Activated gamma-delta T cell treated with Interleukin-2 at 50 U/mL for 16 hours (primary cell): ENCODE measurements around the gene ARHGAP6.

ENCODE experiments used
- DNase-seq: peaks from one replicate; pipeline ENCODE4 v3.0.0-alpha.2; 2020

ARHGAP6 gene

DNA sequence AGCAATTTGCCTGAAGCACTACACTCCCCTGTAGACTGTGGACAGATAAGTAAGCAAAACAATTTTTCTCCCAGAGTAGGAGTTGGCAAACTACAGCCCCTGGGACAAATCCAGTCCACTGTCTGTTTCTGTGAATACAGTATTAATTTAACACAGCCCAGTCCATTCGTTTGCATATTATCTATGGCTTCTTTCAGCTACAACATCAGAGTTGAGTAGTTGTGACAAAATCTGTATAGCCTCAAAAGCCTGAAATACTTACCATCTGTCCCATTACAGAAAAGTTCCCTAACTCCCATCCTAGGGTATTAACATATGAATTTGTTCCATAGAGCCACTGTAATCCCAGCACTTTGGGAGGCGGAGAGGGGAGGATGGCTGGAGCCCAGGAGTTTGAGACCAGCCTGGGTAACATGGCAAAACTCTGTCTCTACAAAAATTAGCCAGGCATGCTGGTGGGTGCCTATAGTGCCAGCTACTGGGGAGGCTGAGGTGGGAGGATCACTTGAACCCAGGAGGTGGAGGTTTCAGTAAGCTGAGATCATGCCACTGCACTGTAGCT, 319.5 kb downstream of the ARHGAP6 start:
- no peak for DNase-seq

DNA sequence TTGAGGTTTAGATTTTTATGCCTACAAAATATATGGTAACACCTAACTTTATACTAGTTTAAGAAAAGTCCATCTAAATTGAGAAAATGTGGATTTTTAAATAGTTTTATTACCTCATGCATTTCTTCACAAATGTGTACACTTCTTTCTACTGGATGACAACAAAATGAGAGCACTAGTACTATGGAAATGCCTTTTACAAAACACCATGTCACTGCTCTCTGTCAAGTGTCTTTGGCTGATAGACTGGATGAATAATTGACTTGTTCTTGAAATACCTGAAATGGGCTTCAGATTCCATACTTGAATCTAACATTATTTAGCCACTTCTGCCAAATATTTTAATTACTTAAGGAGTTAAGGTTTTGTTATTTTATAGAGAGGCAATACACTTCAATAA, 323.0 kb downstream of the ARHGAP6 start:
- no peak for DNase-seq

DNA sequence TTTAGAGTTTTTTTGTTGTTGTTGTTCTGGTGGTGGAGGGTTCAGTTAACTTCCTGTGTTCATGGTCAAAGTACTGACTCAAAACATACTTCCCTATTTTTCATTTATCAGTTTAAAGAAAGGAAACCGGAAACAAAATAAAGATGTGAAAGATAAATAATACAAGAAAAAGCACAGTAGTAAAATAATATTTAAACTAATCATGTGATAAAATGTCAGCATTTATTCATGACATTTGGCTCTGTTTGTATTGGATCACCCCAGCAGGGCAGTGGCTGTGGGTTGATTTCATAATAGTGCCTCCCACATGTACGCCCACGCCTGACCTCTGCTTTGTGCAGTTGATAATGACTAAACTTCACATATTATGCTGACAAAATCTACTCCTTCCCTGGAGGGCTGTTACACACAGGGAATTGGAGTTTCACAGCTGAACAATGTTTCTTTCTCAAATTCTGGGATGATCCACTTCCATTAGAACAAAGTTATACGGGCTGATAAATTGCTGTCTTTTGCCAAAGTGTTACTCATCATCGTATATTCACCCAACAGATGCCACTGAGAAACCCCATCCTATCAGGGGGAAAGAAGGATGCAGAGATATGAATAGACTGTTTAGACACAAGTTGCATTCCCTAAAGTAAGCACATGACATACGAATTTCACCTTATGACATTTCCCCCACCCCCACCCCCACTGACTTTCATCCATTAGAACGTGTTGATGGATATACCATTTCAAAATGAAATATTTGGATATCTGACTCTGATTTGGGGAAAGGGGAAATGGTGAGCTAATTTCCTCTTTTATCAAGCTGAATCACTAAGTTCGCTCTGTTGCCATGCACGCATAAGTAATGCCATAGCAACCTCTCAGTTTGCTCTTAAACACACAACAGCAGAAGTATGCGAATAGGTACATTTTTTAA, 324.2 kb downstream of the ARHGAP6 start:
- no peak for DNase-seq

DNA sequence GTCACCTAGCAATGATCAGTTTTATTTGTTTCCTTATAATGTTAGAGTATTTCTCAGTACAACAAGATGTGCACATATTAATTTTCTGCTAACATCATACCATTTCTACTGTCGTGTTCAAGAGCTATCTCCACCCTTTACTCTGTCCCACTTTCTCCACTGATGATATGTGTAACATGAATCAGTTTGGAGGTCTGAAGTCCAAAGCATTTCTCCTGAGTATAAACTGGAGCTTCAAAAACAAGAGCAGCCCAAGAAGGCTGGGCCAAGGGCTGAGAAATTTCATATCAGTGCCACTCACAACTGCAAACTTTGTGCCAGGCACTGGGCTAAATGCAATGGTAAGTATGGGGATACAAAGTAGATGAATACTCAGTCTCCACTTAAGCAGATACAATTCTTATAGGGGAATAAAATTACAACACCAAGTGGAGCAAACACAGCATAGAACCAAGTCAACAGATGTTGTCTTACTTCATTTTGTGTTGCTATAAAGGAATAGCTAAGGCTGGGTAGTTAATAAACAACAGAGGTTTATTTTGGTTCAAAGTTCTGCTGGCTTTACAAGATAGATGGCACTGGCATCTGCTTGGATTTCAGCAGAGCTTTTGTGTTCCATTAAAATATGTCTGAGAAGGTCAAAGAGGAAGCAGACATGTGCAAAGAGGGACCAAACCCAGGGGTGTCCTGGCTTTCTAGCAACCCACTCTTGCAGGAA, 328.3 kb downstream of the ARHGAP6 start:
- no peak for DNase-seq

DNA sequence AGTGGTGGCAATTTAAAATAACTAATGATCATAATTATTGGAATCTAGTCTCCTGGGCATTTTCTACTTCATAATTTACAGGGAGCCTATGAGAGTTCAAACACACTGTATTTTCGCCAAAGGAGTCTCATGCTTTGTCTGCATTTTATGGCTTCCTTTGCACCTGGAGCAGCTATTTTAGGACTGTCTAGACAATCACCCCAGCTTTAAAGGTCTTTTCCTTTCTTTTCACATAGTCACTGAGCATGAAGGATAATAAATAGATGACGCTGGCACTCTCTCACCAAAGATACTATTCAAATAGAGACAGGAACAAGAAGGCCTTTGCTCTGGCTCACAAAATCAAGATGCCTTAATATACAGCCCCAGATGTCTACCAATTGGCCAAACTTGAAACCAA, 329.5 kb downstream of the ARHGAP6 start:
- no peak for DNase-seq

DNA sequence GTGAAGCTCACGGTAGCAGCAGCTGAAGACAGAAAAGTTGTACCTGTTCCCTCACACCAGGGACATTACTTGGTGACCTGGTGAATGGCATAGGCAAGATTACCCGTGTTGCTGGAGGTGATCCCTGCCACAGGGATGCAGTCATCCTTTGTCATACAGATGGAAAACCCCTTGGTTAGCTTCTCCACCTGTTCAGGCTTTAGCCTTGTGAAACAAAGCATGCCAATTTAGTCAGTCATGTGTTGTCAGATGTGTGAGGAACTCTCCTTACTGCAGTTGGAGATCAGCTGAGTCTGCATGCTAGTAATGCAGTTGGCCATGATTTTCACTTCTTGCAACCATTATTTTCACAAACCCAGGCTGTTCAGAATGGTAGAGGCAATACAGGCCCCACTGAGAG, 331.6 kb downstream of the ARHGAP6 start:
- no peak for DNase-seq

DNA sequence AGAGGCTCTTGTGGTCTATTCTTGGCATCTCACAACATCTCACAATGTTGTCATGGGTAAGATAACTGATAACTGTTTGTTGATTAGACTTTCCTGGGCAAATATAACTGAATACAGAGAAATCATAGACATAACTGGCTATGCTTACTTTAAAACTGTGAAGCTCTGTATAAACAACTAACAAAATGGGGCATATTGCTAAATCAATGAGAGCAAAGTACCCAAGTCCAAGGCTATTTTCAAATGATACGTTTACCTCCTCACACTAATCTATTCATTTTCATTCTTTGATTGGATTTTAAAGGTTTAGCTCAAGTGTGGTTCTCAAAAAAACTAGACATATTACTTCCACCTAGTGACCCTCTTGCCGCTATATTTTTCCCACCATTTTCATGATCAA, 333.9 kb downstream of the ARHGAP6 start:
- no peak for DNase-seq

DNA sequence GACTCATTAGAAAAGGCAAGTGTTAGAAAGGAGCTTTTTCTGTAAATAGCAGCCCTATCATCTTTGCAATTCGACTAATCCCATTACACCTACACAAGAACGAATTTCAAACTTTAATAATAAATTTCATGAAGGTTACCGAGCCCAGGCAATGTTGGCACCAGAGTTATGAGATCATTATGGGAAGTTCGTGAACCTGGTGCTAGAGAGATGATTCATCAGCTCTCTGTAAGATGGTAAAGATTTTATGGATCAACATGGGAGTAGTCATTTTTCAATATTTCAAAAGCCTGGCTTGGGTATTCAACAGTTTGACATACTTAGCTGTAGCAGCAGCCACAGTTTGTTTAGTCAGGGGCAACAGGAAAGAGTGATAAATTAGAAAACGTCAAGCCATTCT, 336.7 kb downstream of the ARHGAP6 start:
- no peak for DNase-seq

DNA sequence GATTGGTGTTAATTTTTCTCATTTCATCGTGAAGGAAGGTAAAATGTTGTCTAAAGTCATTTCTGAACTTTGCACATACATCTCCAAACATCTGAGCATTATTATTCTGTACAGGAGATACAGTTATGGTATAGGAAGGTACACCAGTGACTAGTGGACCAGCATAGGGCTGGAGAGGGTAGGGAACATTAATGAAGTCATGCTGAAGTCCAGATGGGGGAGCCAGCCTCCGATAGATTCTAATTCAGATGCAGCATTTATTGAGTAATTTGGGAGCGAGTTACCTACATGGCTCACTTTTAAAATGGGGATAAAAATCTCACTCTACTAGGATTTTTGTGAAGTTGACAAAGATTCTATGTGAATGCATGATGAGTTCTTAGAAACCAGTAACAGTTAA, 337.6 kb downstream of the ARHGAP6 start:
- no peak for DNase-seq

DNA sequence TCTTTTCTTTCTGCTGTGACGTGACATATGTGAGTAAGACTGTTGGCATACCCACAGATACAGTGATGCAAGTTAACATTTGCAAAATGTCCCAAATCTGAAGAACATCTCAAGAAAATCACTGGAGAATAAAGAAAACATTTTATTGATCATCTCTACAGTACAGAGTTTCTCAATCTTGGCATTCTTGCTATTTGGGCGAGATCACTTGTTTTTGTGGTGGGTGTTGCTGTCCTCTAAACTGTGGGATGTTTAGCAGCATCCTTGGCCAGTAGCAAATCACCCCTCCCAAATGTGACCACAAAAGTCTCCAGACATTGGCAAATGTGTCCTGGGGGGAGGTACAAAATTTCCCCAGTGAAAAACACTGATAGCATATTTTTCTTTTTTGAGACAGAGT, 343.7 kb downstream of the ARHGAP6 start:
- DNase-seq: no peak

DNA sequence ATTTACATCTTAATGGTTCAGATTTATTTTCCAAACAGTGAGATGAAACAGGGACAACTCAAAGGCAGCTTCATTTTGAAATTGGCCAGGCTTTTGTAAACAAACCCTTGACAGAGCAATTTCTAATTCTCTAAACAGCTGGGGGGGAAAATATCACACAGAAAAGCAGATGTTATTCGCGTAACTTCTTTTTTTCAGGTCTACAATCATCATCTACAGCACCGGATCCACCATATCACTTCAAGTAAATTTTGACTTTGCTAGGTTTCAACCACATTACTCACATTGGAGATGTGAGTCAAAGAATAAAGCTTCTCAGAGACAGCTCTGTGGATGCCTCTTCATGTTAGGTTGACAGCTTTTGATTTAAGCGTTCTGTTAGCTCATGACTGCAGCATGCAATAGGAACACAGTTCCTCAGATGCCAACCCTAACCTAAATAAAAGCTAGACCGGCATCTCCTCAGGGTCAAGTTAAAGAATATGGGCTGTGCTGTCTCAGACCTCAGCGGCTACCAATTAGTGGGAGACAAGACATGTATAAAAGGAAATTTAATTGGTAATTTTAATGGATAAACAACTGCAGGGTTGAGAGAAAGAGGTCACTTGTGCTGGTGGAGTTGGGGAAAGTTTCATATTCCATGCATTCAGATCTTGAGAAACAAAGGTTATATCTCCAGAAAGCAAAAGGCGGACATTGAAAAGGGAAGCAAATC, 345.8 kb downstream of the ARHGAP6 start:
- DNase-seq: no peak

DNA sequence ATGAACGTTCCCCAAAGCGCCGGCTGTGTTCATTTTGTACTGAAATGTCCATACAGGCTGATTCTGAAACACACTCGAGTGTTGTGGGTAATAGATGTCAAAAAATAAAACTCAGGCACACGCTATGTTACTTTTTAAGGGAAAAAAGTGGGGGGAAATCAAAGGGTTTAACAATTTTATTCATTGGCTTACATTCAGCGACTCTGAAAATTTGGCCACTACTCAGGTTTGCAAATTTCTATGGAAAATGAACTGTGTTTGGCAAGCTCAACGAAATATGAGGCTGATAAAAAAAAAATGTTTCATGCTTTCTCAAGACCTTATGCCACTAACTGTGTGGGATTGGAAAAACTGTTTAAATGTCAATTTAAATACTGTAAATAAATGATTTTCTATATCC, 354.0 kb downstream of the ARHGAP6 start:
- no peak for DNase-seq

DNA sequence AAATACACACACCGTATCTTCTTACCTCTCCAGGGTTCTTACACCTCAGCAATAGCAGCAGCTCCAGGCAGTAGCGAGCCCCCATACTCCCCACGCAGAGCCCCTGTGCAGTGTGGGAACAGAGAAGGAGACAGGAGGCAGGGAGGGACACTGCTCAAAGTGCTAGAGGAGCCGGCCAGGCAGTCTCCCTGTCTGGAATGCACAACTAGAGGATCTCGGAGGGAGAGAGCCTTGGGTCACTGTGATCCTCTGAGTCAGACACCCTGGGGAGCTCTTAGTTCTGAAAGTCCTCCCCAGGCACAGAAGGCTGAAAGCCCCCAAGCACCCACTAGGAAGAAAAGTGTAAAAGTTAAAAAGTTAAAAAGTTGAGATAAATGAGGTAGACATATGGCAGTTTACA, 356.5 kb downstream of the ARHGAP6 start:
- DNase-seq: no peak

DNA sequence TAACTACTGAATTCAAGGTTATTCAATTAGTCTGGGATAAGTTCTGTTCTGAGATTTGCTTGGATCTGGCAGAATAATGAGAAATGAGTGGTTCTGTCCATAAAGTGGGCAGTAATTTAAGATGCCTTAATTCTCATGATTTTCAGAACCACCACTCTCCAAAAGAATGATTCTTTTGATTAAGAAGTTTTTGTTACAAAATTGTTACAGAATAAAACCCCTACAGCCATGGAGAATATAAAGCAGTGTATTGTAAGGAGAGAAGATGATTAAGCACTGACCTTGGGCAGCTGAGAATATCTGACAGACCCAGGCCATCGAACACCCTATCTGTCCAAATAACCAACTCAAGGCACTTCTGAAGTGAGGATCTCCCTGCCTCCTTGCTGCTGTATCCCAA, 360.1 kb downstream of the ARHGAP6 start:
- DNase-seq: no peak

DNA sequence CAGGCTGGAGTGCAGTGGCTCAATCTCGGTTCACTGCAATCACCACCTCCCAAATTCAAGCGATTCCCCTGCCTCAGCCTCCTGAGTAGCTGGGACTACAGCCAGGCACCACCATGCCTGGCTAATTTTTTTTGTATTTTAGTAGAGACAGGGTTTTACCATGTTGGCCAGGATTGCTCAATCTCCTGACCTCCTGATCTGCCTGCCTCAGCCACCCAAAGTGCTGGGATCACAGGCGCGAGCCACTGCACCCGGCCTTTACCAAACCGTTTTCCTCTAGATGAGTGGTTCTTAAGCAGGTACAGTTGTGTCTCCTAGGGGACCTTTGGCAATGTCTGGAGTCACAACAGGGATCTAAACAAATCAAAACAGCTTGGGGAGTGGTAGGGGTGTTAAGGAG, 360.9 kb downstream of the ARHGAP6 start:
- DNase-seq: no peak

DNA sequence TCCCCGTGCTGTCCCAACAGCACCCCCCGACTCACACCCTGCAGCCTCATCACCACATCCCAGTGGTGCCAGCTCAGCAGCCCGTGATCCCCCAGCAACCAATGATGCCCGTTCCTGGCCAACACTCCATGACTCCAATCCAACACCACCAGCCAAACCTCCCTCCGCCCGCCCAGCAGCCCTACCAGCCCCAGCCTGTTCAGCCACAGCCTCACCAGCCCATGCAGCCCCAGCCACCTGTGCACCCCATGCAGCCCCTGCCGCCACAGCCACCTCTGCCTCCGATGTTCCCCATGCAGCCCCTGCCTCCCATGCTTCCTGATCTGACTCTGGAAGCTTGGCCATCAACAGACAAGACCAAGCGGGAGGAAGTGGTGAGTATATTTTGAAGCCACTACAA, 367.1 kb downstream of the ARHGAP6 start:
- no peak for DNase-seq

DNA sequence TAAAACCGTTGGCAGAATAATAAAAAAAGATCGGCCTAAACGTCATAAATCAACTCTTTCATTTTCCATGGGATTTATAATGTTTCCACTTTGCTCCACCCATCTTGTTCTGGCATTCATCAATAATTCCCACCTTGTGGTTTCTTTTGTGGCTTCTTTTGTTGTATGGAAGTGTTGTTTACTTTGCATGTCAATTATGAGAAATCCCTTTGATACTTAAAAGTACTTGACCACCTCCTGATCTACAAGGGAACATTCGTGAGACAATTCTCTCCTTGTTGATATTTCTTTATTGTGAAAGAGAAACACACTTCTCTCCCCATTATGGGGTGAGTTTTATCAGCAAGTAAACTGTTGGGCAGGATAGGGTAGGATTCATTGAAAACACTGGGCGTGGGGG, 369.7 kb downstream of the ARHGAP6 start:
- DNase-seq: no peak

DNA sequence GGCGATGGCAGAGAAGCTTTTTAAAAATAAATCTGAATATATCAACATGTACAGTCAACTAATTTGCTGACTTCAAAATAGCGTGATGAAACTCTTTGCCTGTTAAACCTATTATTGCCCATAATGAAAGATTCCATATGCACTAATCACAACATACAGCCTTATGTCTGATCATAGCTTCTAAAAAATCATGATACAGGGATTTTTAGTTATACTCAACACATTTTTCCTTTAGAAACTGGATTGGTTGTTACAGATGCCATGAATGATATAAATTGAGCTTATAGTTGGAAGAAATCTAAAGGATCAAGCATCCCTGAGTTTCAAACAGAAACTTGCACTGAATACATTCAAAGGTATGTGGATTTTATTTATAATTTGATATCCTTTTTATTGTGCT, 372.6 kb downstream of the ARHGAP6 start, which contains the start of gene AMELX:
Gene AMELX, plus strand, starts transcription at position 301 of the 400 bp plus-strand sequence. CDS start 1,376 bp downstream, outside the sequence.
- no peak for DNase-seq

DNA sequence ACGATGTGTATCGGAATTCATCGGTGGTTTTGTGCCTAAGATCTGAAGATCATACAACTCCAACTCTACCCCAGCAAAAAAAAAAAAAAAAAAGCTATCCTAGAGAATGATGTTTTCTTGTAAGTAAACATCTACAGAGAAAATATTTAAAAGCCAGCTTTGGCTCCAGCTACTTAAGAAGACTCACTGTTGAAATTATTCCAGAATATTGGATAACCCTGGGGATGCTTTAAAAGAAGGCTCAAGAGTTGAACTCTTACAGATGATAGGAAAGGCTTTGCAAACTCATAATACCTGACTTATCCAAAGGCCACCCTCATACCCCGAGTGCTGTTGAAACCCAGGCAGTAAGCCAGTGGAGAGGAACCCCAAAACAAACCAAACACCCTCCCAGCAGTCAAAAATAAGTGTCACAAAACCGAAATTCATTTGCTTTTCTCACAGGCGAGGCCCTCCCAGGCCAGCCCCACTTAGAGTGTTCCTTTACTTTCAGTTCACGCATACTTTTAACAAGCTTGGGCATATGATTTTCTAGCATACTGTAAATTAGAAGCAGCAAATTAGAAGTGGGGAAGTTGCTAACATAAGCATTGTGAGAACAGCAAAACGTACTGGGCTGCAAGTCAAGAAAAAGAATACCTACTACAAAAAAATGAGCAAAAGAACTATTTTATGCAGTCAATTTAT, 375.2 kb downstream of the ARHGAP6 start:
- DNase-seq: no peak

DNA sequence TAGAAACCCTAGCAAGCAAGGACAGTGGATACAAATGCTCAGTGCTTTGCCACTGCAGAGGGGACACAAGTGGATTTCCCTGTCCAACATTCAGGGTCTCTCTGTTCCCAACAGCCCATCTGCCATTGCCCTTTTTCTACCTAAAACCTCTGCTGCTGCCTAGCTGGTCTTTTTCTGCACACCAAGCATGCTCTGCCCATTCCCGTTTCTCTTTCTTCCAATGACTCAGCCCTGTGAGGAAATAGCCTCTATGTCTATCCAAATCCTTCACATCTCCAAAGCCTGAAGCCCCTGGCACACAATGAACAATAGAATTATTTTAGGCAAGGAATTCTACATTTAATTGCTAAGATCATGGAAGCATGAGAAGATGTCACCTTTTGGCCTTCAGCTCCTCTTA, 378.2 kb downstream of the ARHGAP6 start:
- DNase-seq: no peak

DNA sequence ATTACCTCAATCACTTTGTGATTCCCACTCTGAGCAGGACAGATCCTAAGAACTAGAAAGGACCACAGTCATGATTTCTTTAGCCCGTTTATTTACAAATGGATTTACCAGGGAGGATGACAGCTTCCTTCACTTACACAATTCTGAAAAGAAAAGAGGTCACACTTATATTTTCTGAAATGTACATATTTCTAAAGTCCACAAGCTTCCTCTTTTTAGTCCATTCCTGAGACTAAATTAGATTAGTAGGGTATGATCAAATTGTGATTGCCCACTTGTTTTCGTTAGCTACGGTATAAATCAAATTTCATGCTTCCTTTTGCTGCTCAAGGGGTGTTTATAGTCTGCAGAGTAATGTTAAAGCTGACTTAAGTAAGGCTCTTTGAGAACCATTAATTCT, 380.1 kb downstream of the ARHGAP6 start:
- no peak for DNase-seq

DNA sequence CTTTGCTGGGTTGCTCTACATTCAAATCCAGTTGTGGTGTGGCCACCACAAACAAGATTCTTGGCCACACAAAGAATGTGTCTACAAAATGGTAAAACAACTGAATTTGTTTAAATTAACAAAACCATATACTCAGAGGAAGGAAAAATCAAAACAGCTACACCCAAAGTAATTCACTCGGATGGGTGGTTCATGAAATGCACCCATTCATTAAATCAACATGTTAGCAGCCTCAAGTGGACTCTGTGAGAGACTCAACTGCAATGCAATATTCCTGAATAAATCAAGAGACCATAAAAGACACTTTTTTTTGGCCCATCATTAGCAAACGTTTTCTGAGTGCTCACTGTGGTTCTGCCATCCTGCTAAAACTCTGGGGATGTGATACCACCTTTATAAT, 383.7 kb downstream of the ARHGAP6 start:
- no peak for DNase-seq

DNA sequence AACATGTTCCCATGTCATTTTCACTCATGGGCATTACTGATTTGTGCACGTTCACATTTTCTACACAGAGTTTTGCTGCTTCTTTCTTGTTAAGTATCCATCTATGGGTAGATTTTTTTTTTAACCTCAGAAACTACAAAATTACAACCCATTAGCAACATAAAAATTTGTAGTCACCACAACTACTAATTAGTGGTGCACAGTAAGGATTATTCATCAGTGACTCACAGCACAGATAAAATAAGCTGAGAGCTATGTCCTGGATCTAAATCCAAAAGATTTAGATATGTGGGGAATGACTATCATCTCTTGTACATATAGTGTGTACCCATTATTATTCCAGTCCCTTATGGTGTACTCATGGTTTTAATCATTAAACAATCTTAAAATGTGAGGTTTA, 392.2 kb downstream of the ARHGAP6 start:
- no peak for DNase-seq
